ENCODE measurements around the gene CALY.

Gene CALY

GRCh38 chr10:133318494-133319127 is 18.1 kb downstream of the CALY start (continued):
- peak; percentile 79; the same call in 1 of the 2 replicates for TF ChIP-seq YY1 (tag by site-specific recombination; IDR thresholded peaks at IDR 0.05)
- TF ChIP-seq KLF8 (tag by site-specific recombination; IDR thresholded peaks at IDR 0.05): peak; percentile 36; the same call in 1 of the 2 replicates
- peak; percentile 76 for TF ChIP-seq ZNF639 (tag by site-specific recombination; IDR thresholded peaks at IDR 0.05)
- no peak; the same call in 1 of the 2 replicates for TF ChIP-seq ZNF843 (tag by site-specific recombination; IDR thresholded peaks at IDR 0.05)
- peak; percentile 85 for TF ChIP-seq ZNF324 (tag by site-specific recombination; IDR thresholded peaks at IDR 0.05)
- TF ChIP-seq ZNF266 (tag by site-specific recombination; IDR thresholded peaks at IDR 0.05; ENCODE audit: low read depth): no peak
- peak; percentile 92 for TF ChIP-seq ZNF335 (tag by site-specific recombination; conservative IDR thresholded peaks at IDR 0.05)
- TF ChIP-seq CTCF (tag by site-specific recombination; IDR thresholded peaks at IDR 0.05): peak; percentile 96
- TF ChIP-seq ZNF514 (tag by site-specific recombination; IDR thresholded peaks at IDR 0.05): no peak
- TF ChIP-seq ZEB2 (tag by site-specific recombination; IDR thresholded peaks at IDR 0.05): peak; percentile 95
- TF ChIP-seq ZNF837 (tag by site-specific recombination; IDR thresholded peaks at IDR 0.05): 0 out of 2 replicates have a peak, but pooled peaks have one; percentile 32
- no peak for TF ChIP-seq ZNF202 (tag by site-specific recombination; IDR thresholded peaks at IDR 0.05; ENCODE audit: borderline replicate concordance)
- TF ChIP-seq ZBTB7A (tag by site-specific recombination; IDR thresholded peaks at IDR 0.05; ENCODE audit: low read depth): no peak
- no peak for TF ChIP-seq TSHZ1 (tag by site-specific recombination; IDR thresholded peaks at IDR 0.05; ENCODE audit: borderline replicate concordance)

- POLR2A ChIA-PET: no interaction called here
- Histone ChIP-seq H3K4me3 (ENCODE audit: low read depth, low read length) (no peak overlapping the region), H3K27ac (ENCODE audit: extremely low read depth, low read depth, low read length) (no peak overlapping the region), H3K36me3 (ENCODE audit: control insufficient read depth in 2 of 2, insufficient read depth in 1 of 2, low read length in 2 of 2) (peaks cover 0 to 16% of the 10 kb centered on the region in 2 experiments; a peak in 1 of 3 replicates), H3K4me1 (ENCODE audit: control insufficient read depth, insufficient read depth, low read length) (no peaks in the 10 kb centered on the region), H3K9me3 (ENCODE audit: control insufficient read depth, insufficient read depth, low read depth, low read length) (no peaks in the 10 kb centered on the region)
- CTCF ChIA-PET: interaction anchor here (3.3 kb wide), 1 partner anchor 12 kb away, joined by 20 read pairs; no protein-coding TSS in a partner anchor
- no peak for TF ChIP-seq ZNF155 (tag by site-specific recombination; IDR thresholded peaks at IDR 0.05)
- TF ChIP-seq KLF9 (tag by site-specific recombination; IDR thresholded peaks at IDR 0.05; ENCODE audit: low read depth): peak; percentile 78
Measured at GRCh38 chr10:133316732-133317131, 20.0 kb downstream of the CALY start.

GRCh38 chr10:133316266-133316665 is 20.4 kb downstream of the CALY start:
- H3K9me3 ChIP-seq (ENCODE audit: control insufficient read depth, insufficient read depth, low read depth, low read length): no peaks in the 10 kb centered on the region
- peaks cover 0 to 20% of the 10 kb centered on the region in 2 experiments; a peak in 1 of 3 replicates for H3K36me3 ChIP-seq (ENCODE audit: control insufficient read depth in 2 of 2, insufficient read depth in 1 of 2, low read length in 2 of 2)
- POLR2A ChIA-PET: interaction anchor here (2.8 kb wide), 1 partner anchor 8 kb away, joined by 15 read pairs; no protein-coding TSS in a partner anchor
- no peak overlapping the region for H3K4me3 ChIP-seq (ENCODE audit: low read depth, low read length)
- CTCF ChIA-PET: interaction anchor here (0.6 to 3.3 kb wide), 3 partner anchors 9 to 64 kb away, joined by 3 to 20 read pairs (median 3); no protein-coding TSS in a partner anchor
- H3K4me1 ChIP-seq (ENCODE audit: control insufficient read depth, insufficient read depth, low read length): no peaks in the 10 kb centered on the region
- H3K27ac ChIP-seq (ENCODE audit: extremely low read depth, low read depth, low read length): no peak overlapping the region
- TF ChIP-seq PATZ1 (tag by site-specific recombination; IDR thresholded peaks at IDR 0.05): 0 out of 2 replicates have a peak, but pooled peaks have one; percentile 26
- no peak for TF ChIP-seq ZNF626 (tag by site-specific recombination; IDR thresholded peaks at IDR 0.05)
- no peak for TF ChIP-seq ZNF513 (tag by site-specific recombination; IDR thresholded peaks at IDR 0.05)
- TF ChIP-seq YY1 (tag by site-specific recombination; IDR thresholded peaks at IDR 0.05): no peak
